OCI-M2 (cell line): Measurements from ENCODE around the gene MBD5.

ENCODE experiments used
- DNase-seq: peaks from one replicate; lab custom pipeline; 2025; ENCODE audit not compliant: unreplicated experiment; lab: John Stamatoyannopoulos, UW

Gene MBD5

DNA sequence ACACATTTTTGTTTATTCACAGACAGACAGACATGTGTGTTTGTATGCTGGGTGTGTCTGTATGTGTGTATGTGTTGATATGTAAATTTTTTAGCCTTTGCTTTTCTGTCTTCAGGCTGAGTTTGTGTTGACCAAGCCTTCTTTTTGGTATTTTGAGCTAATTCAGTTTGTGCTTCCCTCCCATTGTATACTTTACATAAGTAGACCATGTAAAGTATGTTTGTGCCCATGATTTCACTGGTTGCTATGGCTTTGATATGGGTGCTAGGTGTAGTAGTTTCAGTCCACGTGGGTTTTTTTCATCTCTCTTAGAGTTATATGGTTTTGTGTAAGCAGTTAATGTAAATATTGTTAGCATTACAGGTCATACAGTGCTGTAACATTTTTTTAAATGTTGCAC, 494.2 kb downstream of the MBD5 start:
- no peak for DNase-seq

DNA sequence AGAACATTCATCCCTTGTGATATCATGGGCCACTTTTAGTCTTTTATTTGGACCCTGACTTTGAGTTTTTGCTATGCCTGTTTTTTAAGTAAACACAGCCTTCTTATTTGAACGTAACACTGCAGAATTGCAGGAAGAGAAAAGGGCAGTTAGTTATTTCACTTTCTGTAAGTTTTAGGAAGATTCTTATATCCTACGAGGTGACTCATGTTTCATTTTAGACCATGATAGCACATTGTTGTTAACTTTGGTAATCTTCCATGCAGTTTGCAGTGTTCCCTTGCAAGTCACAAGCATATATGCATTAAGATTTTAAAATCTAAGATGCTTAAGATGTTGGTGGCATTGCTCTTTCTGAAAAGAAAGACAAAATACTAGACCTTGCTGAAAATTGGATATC, 495.1 kb downstream of the MBD5 start:
- DNase-seq: no peak

- DNase-seq: no peak
These were observed 496.4 kb downstream of the MBD5 start for GRCh38 chr2:148517296-148517695.

DNA sequence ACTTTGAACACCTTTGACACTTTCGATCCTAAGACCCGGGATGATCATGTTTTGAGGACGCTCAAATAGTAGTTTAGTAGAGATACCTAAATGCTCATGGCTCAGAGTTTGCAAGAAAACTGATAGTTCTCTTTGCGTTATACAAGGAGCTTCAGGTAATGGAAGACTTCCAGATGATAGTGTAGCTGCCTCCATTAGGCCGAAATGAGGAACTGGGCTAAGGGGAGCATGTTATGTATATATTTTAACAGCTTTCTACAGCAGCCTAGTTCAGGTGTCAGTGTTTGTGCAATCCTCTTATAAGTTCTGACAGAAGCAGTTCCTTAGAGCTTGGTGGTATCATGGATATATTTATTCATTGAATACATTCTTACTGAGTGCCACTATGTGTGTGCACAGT, 496.9 kb downstream of the MBD5 start:
- DNase-seq: no peak

GRCh38 chr2:148519013-148519412, 498.1 kb downstream of the MBD5 start:
- DNase-seq: no peak

- DNase-seq: no peak
These were observed 500.3 kb downstream of the MBD5 start for GRCh38 chr2:148521181-148521580.

- no peak for DNase-seq
These were observed 502.4 kb downstream of the MBD5 start for GRCh38 chr2:148523315-148523714.

DNA sequence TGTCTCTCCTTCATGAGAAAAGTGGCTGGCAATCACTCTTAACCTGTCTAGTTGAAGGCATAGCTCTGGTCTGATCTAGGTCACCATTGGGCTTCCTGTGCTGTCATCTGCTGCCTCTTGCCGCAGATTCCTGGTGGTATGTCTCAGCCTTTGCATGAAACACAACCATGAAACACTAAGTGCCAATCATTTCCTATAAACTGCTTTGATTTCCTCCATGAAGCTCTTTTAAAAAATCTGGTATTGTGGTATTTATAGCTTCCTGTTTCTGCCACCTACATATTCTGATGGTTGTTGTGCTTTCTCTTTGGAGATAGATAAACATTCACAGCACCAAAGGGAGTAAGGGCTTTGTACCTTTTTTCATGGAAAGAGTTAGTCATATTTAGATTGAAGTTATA, 503.6 kb downstream of the MBD5 start:
- DNase-seq: no peak

DNA sequence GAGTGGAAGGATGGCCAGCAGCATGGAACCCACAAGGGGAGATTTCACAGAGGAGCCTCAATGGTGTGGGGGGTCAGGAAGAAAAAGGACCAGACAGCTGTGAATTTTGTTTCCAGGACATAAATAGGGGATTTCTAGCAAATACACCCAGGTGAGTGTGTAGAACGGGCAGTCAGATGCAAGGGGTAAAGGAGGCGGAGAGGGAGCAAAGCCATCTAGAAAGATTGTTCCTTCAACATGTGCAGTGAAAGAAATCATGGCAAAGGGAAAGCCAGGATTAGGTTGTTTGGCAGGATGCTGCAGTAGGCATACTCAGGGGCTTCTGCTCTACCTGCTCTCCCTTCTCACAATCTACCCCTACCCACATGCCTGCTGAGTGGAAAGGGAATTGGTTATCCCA, 504.2 kb downstream of the MBD5 start:
- DNase-seq: no peak

GRCh38 chr2:148526509-148527346, 505.8 kb downstream of the MBD5 start:
- no peak for DNase-seq

DNA sequence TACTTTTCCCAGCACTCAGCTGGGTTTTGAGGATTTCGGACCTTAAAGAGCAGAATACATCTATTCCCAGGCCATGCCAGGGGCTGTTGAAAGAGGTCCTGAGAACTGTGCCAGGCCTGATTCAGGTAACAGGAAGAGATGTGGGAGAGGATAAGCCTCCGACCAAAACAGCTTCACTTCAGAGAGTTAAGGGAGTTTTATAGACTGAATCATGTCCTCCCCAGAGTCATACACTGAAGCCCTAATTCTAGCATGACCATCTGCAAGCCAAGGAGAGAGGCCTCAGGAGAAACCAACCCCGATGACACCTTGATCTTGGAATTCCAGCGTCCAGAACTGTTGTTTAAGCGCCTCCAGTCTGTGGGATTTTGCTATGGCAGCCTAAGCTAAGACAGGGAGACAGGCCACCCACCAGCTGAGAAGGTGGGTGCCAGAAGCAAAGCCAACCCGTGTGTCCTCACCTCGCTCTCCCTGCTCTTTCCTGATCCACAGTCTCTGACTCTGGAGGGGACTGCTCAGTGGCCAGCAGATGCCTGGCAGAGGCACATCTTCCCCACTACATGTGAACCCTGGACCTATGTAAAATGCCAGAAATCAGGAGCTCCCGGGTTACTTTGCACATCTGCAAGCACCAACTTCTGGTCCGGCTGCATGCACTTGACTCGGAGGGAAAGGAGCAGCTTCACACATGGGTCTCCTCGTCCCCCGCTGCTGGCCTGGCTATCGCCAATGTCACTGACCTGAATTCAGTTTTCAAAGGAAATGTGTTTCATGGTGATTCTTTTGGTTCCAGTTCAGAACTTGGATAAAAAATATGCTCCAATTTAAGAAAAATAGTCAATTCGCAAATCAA, 506.8 kb downstream of the MBD5 start:
- DNase-seq: no peak

DNA sequence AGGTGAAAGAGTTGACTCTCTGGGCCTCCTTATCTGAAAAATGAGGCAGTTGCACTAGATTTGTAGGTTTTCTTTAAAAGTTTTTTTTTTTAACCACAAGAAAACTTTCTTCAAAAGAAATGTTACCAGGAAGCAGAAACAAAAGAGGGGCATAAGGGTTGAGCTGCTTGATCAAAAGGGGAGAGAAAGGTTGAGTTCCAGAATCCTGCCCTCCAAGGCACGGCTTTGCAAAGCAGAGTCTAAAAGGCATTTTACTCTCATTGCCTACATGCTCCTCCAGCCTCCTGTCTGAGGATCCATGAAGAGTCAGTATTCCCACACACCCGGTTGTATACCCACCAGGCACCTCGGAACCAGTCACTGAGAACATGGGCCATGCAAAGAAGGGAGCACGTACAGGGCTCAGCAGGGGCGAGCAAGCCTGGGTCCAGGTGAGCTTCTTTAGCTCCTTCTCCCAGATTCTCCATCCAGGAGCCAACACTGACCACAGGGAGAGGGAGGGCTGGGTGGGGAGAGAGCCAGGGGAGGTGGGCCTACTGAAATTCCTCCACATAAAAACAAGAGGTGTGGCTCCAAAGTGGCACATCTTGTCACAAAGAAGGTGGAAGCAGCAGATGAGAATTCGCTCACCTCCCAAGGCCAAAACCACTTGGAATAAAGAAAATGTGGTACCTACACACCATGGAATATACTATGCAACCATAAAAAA, 507.6 kb downstream of the MBD5 start:
- DNase-seq: no peak

- DNase-seq: no peak
These were observed 508.9 kb downstream of the MBD5 start for GRCh38 chr2:148529745-148530144.

- DNase-seq: no peak
These were observed 509.5 kb downstream of the MBD5 start for GRCh38 chr2:148530350-148530749.

- no peak for DNase-seq
These were observed 510.3 kb downstream of the MBD5 start for GRCh38 chr2:148531235-148531634.

DNA sequence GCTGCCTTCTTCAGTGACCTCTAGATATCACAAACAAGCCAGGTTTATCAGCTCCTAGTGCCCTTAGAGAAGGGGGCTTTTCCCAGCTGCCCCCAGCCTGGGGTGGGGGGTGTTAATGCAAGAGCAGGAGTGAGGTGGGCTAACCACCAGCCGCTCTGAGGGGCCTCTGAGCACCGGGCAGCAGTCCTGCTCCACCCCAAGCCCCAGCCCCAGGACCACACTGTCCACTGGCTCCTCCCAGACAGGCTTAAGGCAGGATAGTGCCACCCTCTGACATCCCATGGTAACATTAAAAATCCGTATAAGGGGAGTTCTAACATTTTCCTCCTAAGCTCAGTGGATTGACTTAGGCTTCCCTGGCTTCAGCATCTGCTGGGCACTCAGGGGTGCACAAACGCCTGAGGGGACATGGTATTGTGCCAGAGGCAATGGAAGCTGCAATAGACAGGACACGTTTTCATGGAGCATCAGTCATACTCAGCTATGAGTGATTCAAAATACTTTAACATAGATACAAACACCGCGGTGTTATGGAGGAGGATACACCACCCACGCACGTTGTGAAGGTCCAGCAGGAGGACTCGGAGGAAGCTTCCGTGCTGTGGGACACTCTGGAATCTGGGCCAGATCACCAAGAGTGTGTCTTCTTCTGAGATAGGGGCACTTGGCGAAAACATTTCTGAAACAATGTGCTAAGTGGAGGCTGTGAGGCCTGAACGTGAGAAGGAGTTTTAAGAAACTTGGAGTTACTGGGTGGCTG, 511.0 kb downstream of the MBD5 start:
- no peak for DNase-seq

DNA sequence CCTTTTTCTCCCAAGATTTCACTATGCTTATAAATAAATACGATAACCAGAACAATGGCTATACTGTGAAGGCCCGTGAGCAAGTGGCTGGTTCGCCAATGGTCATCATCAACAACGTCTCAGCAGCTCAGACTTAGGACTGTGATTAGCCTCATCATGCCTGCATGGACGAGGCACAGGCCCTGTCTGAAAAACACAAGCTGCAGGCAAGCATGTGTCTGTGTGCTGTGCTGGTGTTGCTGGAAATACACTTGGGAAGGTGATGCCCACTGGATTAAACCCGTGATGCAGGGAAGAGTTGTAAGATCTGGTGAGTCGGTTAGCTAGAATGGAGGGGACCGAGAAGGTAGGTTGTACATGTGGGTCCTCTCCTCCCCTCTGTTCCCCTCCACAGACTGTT, 512.1 kb downstream of the MBD5 start:
- DNase-seq: no peak

DNA sequence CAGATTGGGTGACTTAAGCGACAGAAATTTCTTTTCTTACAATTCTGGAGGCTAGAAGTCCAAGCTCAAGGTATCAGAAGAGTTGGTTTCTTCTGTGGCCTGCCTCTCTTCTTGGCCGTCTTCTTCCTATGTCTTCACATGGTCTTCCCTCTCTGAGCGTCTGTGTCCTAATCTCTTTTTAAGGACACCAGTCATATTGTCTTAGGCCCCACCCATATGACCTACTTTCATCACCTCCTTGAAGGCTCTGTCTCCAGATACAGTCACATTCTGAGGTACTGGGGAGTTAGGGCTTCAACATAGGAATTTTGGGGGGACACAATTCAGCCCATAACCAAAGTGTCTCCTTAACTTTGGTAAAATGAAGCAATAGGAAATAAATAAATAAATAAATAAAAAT, 512.8 kb downstream of the MBD5 start:
- no peak for DNase-seq

DNA sequence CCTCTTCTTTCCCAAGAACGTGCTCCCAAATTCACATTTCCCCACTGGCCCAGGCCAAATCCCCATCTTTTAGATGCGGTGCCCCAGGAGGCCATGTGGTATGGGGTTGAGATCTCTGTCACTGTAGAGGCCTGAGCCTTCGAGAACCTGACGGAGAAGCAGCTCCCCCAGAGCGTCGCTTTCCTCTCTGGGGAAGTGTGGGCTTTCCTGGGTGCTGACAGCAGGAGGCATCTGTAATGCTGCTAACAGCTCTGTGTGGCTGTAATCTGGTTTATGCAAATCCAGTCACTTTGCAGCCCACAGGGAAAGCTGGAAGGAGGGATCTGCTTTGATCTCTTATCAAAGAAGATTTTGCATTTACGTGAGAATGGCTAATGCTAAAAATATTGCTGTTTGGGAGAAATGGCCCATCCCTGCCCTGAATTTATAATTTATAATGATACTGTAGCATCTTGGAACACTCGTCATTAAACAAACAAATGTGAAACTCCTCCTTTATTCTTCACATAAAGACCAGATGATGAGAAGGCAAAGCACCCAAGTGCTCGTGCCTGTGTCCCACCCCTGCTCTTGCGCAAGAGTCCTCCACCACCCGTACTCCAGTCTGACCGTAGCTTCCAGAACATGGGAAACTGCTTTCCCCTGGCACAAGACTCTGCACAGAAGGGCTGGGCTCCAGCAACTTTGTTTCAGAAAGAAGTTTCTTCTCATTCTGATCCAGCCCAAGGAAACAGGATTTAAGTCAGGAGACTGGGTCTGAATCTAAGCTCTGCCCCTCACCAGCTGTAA, 513.7 kb downstream of the MBD5 start:
- no peak for DNase-seq

DNA sequence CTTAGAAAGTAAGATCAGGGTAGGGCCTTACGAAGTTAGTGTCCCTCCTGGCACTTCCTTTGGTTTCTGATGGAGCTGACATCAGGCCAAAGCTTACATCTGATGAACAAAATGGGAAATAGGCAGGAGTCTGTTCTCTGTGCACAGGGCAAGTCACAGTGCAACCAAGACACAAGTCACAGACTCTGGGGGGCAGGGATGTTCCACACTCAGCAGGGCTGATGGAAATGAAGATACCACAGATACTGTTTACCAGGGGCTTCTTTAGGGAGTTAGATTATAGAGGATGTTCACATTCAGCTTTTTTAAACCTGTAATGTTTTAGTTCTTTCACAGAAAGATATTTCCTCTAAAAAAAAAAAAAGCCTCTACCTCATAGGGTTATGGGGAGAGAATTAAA, 517.5 kb downstream of the MBD5 start:
- no peak for DNase-seq
